ENCODE measurements around the gene PANX2.

The PANX2 gene

DNA sequence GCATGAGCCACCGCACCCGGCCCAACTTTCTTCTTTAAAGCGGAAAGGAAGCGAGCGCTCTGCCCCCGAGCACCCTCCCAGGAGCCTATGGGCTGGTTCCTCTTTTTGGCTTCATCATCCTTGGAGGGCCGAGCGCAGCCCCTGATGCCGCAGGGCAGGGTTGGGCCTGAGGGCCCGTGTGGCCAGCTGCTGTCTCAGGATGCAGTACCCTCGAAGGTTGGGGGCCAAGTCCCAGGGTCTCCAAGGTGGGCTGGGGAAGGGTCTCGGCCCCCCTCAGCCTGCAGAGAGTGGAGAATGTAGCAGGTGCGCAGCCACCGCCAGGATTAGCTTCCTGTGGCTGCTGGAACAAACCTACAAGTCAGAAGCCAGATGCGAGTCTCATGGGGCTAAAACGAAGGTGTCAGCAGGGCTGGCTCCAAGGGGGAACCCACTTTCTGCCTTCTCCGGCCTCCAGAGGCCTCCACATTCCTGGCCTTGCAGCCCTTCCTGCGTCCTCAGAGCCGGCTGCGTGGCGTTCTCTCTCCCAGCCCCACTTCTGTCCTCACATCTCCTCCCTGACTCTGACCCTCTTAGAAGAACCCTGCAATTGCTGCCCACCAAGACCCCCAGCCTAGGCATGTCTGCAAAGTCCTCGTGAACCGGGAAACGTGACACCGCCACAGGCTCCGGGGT lies 2.9 kb downstream of the PANX2 start:
- peak; percentile 42 for DNase-seq

- DNase-seq = no peak
Observed at GRCh38 chr22:50173983-50174355, 3.4 kb downstream of the PANX2 start.

DNA sequence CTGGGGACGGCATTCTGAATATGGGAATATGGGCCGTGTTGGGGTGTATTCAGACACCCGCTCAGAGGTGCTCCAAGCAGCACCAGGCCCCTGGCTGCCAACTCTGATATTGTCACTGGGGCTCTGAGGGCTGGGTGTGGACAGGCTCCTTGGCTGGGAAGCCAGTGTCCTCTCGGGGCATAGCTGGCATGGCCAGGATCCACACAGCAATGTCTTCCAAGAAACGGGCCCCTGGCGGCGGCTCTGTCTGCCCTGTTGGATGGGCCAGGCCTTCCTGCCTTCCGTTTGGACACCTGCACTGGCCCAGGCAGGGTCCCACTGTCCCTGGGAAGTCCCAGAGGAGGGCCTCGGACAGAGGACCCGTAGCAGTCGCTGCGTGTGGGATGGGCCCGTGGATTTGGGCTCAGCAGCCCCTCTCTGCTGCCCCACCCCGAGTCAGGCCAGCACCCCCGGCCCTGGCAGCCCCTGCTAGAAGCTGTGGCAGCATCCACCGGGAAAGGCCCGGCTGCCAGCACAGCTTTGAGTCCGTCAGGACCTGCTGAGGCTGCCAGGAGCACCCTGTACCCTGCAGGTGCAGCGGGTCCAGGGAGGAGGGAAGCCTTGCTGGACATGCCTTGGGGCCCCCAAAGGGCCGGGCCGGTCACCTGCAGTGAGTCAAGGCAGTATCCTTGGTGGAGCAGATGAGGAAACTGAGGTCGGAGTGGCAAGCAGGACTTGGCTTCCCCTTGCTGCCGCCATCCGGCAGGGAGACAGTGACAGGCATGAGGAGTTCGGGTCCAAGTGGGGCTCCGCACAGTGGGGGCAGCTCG lies 4.1 kb downstream of the PANX2 start:
- no peak for DNase-seq

GRCh38 chr22:50175191-50175461 lies 4.6 kb downstream of the PANX2 start:
- DNase-seq = no peak

DNA sequence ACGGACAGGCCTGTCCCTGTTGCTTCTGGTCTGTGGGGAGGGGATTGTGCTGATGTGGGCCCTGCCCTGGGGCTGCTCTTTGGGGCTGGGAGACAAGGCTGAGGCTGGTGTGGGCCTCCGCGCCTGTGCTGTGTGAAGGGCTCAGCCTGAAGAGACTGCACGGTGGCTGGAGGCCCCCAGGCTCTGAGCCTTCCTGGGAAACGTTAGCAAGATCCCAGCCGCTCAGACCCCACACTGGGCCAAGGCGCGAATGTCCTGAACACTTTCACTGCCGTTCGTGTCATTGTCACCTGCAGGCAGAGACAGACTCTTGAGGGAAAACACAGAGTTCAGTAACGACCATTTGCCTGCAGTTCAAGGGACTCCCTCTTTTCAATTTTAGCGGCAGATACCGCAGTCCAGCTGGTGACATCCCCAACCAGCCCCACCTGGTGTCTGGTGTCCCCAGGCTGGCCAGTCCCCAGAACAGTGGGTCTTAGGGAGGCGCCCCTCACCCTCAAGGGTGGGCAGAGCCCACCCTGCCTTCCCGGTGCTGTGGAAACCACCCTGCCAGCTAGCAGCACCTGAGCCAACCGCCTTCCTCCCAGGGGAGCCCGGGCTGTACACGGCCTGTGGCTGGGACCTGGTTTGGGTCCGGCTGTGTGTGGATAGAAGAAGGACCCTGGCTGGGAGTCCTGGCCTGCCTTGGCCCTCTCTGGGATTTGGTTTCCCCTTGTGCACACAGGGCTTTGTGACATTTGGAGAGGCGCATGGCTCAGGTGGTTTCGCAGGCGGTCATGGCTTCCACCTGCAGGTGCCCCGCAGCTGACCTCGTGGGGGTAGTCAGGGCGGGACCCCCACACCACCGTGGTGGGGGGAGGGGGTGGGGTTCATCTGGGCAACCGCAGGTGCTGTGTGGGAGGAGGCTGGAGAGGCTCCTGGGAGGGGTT lies 5.7 kb downstream of the PANX2 start:
- no peak for DNase-seq

- no peak for DNase-seq
Observed at GRCh38 chr22:50176850-50177536, 6.5 kb downstream of the PANX2 start.

- no peak for DNase-seq
Observed at GRCh38 chr22:50177537-50178470, 7.3 kb downstream of the PANX2 start.

DNA sequence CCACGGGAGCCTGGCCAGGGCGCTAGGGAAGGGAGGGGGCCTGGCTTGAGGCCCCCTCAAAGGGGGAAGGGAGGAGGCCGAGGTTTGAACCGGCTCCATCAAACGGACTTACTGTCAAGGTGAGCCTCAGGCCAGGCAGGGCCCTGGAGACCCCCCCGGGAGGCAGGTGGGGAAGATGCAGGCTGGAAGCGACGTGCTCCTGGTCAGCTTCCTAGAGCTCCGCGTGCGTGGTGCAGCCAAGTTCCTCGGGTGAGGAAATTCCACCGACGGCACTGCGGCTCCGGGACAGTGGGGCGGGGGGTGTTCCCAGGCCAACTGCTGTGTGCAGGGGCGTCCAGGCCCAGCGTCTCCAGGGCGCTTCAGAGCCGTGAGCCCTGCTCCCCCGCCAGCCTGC lies 7.9 kb downstream of the PANX2 start:
- no peak for DNase-seq

GRCh38 chr22:50178871-50179869 lies 8.6 kb downstream of the PANX2 start:
- DNase-seq = no peak

DNA sequence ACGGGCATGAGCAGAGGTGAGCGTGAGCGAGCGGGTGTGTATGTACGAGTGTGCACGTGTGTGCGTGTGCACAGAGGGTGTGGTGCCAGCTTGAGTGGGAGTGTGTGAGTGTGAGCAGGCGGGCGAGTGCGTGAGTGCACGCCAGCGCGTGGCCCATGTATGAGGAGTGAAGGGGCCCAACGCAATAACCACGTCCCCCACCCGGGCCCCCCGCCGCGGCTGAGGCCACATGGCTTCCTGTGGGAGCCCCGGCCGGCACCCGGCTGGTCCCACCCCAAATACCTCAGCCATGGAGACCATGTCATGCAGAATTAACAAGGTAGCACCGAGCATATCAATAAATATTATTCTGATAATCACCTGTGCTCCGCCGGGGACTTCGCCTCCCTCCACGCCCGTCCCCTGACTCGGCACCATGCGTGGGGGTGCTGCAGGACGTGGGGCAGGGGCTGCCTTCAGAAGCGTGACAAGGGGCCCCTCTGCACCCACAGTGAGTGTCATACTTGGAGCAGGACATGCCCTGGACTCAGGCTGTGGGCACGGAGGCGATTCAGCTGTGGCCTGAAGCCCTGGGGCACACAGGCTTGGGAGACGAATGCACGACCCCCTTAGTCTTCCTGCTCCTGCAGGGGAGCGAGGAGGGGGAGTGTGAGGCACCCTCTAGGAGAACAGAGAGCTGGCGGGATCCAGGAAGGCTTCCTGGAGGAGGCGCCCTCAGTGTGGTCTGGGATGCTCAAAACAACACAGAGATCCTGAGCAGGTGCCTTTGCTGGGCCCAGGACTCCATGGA lies 9.6 kb downstream of the PANX2 start:
- DNase-seq = no peak

DNA sequence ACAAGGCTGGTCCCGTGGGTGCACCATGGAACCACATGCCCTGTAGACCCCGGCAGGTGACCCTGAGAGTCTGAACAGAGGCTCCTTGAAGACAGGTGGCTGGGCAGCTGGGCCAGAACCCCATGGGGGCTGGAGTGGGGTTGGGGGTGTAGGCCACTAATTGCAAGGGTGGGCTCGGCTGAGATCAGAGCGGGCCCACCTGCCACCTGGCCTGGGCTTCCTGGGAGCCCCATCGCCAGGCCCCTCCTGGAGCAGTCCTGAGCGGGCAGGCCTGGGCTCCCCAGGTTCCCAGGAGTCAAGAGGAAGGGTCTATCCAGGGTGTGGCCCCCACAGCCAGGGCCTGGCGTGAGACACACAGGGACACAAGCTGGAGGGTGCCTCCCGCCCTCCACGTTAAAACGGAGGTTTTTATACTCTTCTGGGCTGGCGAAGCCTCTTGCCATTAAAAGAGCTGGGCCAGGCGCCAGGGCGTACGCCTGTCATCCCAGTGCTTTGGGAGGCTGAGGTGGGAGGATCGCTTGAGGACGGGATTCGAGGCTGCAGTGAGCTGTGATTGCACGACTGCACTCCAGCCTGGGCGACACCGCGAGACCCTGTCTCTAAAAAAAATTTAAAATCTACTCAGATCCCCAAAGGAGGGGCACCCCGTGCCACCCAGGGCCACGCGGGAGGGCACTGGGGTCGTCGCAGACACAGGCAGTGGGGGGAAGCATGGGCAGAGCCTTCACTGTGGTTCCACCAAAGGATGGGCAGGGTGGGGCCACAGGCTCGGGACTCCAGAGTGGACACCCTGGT lies 10.4 kb downstream of the PANX2 start:
- no peak for DNase-seq

DNA sequence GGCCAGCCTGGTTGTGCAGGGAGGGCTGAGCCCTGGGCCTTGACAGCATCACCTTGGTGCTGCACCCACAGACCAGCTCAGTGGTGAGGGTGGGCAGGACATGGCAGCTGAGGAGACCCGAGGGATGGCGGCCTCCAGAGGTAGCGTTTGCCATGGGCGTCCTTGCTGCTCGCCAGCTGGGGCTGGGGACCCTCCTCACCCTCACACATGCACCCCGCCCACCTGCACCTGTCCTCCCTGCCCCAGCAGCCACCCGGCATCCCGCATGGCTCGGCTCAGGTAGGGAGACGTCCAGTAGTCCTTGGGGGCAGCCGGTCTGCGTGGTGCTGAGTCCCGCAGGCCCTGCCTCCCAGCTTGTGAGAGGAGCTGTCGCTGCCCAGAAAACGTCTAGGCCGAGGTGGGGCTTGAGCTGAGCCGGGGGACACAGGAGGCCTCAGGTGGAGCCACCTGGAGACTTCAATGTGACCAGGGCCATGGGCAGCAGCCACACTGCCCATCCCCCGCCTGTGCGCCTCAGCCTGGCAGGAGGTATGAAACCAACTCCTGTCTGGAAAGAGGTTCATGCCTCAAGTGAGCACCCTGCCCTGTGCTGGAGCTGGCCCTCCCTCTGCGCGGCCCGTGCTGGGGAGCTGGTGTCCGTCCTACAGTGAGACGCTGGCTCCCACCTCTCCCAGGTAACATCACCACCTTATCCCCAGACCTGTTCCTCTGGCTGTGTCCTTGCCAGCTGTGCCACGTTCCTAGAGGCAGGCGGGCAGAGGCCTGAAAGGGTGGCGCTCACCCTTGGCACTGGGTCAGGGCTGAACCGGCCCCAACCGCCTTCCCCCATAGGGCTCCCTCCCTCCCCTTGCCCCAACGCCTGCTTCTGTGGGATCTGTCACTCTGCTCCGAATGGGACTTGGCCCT lies 11.9 kb downstream of the PANX2 start:
- no peak for DNase-seq

GRCh38 chr22:50183141-50183971 lies 12.8 kb downstream of the PANX2 start:
- DNase-seq = no peak

- no peak for DNase-seq
Observed at GRCh38 chr22:50184004-50184901, 13.7 kb downstream of the PANX2 start.

GRCh38 chr22:50184902-50185374 lies 14.4 kb downstream of the PANX2 start:
- DNase-seq = no peak

Data from CD4-positive, alpha-beta T cell treated with Interferon gamma for 1 hour (primary cell).